Measurements from ENCODE around the gene EPHA10.

The EPHA10 gene

GRCh38 chr1:37755951-37756560, 8.9 kb downstream of the EPHA10 start (continued):
- no peak for TF ChIP-seq ZNF214 (tag by site-specific recombination; IDR thresholded peaks at IDR 0.05; ENCODE audit: borderline replicate concordance)
- TF ChIP-seq ZNF777 (tag by site-specific recombination; IDR thresholded peaks at IDR 0.05; ENCODE audit: borderline replicate concordance), result no peak
- no peak for TF ChIP-seq ZNF488 (tag by site-specific recombination; IDR thresholded peaks at IDR 0.05)

GRCh38 chr1:37755290-37755689, 9.6 kb downstream of the EPHA10 start:
- TF ChIP-seq ZNF791 (tag by site-specific recombination; IDR thresholded peaks at IDR 0.05) (no peak), EGR2 (tag by site-specific recombination; IDR thresholded peaks at IDR 0.05; ENCODE audit: low read depth) (peak; percentile 96), ZNF354C (tag by site-specific recombination; IDR thresholded peaks at IDR 0.05; ENCODE audit: borderline replicate concordance, low read depth) (no peak), ZSCAN4 (tag by site-specific recombination; IDR thresholded peaks at IDR 0.05) (peak; percentile 58; the same call in 1 of the 2 replicates), ZBTB7A (tag by site-specific recombination; IDR thresholded peaks at IDR 0.05; ENCODE audit: low read depth) (no peak), ZFHX2 (tag by site-specific recombination; conservative IDR thresholded peaks at IDR 0.05) (peak; percentile 97), SP7 (tag by site-specific recombination; IDR thresholded peaks at IDR 0.05) (0 out of 2 replicates have a peak, but pooled peaks have one; percentile 11), GLIS2 (tag by site-specific recombination; IDR thresholded peaks at IDR 0.05) (0 out of 2 replicates have a peak, but pooled peaks have one; percentile 31), ZNF398 (tag by site-specific recombination; IDR thresholded peaks at IDR 0.05) (peak; percentile 80)
- Histone ChIP-seq H3K4me1 (ENCODE audit: control insufficient read depth, insufficient read depth, low read length) (no peaks in the 10 kb centered on the region), H3K4me3 (ENCODE audit: low read depth, low read length) (no peak overlapping the region), H3K9me3 (ENCODE audit: control insufficient read depth, insufficient read depth, low read depth, low read length) (no peaks in the 10 kb centered on the region), H3K27ac (ENCODE audit: extremely low read depth, low read depth, low read length) (no peak overlapping the region), H3K36me3 (ENCODE audit: control insufficient read depth in 2 of 2, insufficient read depth in 1 of 2, low read length in 2 of 2) (no peaks in the 10 kb centered on the region)
- POLR2A ChIA-PET, result interaction anchor here (1.5 kb wide), 1 partner anchor 63 kb away, joined by 5 read pairs; the partner anchor contains the start of gene CDCA8
- CTCF ChIA-PET, result interaction anchor here (0.6 to 0.7 kb wide), 3 partner anchors 11 to 171 kb away, joined by 3 to 4 read pairs (median 3); no protein-coding TSS in a partner anchor

GRCh38 chr1:37753473-37754321, 11.2 kb downstream of the EPHA10 start:
- peak overlapping the region; percentile 33 for H3K4me3 ChIP-seq (ENCODE audit: low read depth, low read length)
- CTCF ChIA-PET, result no interaction called here
- TF ChIP-seq PRDM1 (tag by site-specific recombination; IDR thresholded peaks at IDR 0.05) (no peak), ZNF121 (tag by site-specific recombination; IDR thresholded peaks at IDR 0.05) (no peak), HOXA7 (CRISPR knock-in tag; IDR thresholded peaks at IDR 0.05; ENCODE audit: borderline replicate concordance) (no peak), EGR2 (tag by site-specific recombination; IDR thresholded peaks at IDR 0.05; ENCODE audit: low read depth) (peak; percentile 89), ZNF423 (tag by site-specific recombination; IDR thresholded peaks at IDR 0.05) (no peak), ZNF701 (tag by site-specific recombination; IDR thresholded peaks at IDR 0.05) (no peak), ZNF292 (tag by site-specific recombination; IDR thresholded peaks at IDR 0.05; ENCODE audit: borderline replicate concordance, low read depth) (no peak), ZXDB (tag by site-specific recombination; IDR thresholded peaks at IDR 0.05) (0 out of 2 replicates have a peak, but pooled peaks have one; percentile 21), ZFP69B (tag by site-specific recombination; IDR thresholded peaks at IDR 0.05) (no peak), ZNF621 (tag by site-specific recombination; IDR thresholded peaks at IDR 0.05) (no peak), KLF7 (tag by site-specific recombination; IDR thresholded peaks at IDR 0.05; ENCODE audit: borderline replicate concordance) (no peak), ZNF19 (tag by site-specific recombination; IDR thresholded peaks at IDR 0.05; ENCODE audit: low read depth) (no peak), ZNF324 (tag by site-specific recombination; IDR thresholded peaks at IDR 0.05) (no peak), ZNF777 (tag by site-specific recombination; IDR thresholded peaks at IDR 0.05; ENCODE audit: borderline replicate concordance) (peak; percentile 43; the same call in 1 of the 2 replicates), ZFHX2 (tag by site-specific recombination; conservative IDR thresholded peaks at IDR 0.05) (peak; percentile 90), KLF1 (tag by site-specific recombination; IDR thresholded peaks at IDR 0.05) (no peak), ZNF174 (tag by site-specific recombination; IDR thresholded peaks at IDR 0.05) (no peak), ELK4 (IDR thresholded peaks at IDR 0.05; ENCODE audit: borderline replicate concordance, low read depth, low read length) (no peak)

More at GRCh38 chr1:37753473-37754321, 11.2 kb downstream of the EPHA10 start:
- no peaks in the 10 kb centered on the region for H3K36me3 ChIP-seq (ENCODE audit: control insufficient read depth in 2 of 2, insufficient read depth in 1 of 2, low read length in 2 of 2)
- POLR2A ChIA-PET, result no interaction called here
- H3K27ac ChIP-seq (ENCODE audit: extremely low read depth, low read depth, low read length), result no peak overlapping the region
- no peaks in the 10 kb centered on the region for H3K9me3 ChIP-seq (ENCODE audit: control insufficient read depth, insufficient read depth, low read depth, low read length)
- H3K4me1 ChIP-seq (ENCODE audit: control insufficient read depth, insufficient read depth, low read length), result no peaks in the 10 kb centered on the region
